PC-3 (cell line): ENCODE data around the gene VDAC1. TPM values are rescaled to one million over a fixed set of nuclear protein-coding genes. Genes with fewer than 3 reads are reported as not detected.
"Not testable (repeated sequence)": the region's sequence is repeated elsewhere in the genome, so short reads cannot be mapped to it uniquely, and the experiment has no call there.

ENCODE experiments used
- ATAC-seq: fragments of 200-7000 bp; cut with Tn5 transposase; 2 replicates; pipeline ENCODE4 v1.9.1; 2020; ENCODE audit warnings: mild to moderate bottlenecking, moderate library complexity
- BruUV-seq: library from RNA; stranded (reverse); fragments of 400-500 nt; replicated peaks from 2 replicates; lab custom pipeline; 2021; lab: Mats Ljungman, UMichigan
- CTCF ChIA-PET: fragments of 300-600 bp; sonication (Branson Sonifier 250); formaldehyde crosslinking; loops from one replicate; lab custom pipeline; 2022; ENCODE audit warnings: antibody characterized with exemption; lab: Charles Lee
- POLR2A ChIA-PET: fragments of 300-600 bp; sonication (Branson Sonifier 250); formaldehyde crosslinking; loops from one replicate; lab custom pipeline; 2022; ENCODE audit warnings: antibody characterized with exemption; ENCODE audit not compliant: unreplicated experiment; lab: Charles Lee
- DNase-seq: peaks from one replicate; pipeline ENCODE4 v3.0.0-alpha.2; 2015
- H2AFZ ChIP-seq: fragments of 300-600 bp; sonication (generic); 2 replicates; pipeline ENCODE4 v1.6.0; 2016; ENCODE audit warnings: antibody characterized with exemption, low read length
- H3F3A ChIP-seq: fragments of 300-600 bp; sonication (generic); one replicate; pipeline ENCODE4 v1.6.0; 2017; ENCODE audit warnings: antibody characterized with exemption, low read length, control low read depth, mild to moderate bottlenecking; ENCODE audit not compliant: unreplicated experiment
- H3K27ac ChIP-seq: fragments of 300-600 bp; sonication (generic); 2 replicates; pipeline ENCODE4 v1.5.1; 2016; ENCODE audit warnings: mild to moderate bottlenecking, low read length
- H3K27me3 ChIP-seq: fragments of 300-600 bp; sonication (generic); 2 replicates; pipeline ENCODE4 v1.6.1; 2016; ENCODE audit warnings: low read length, mixed read lengths
- H3K36me3 ChIP-seq: fragments of 300-600 bp; sonication (generic); 2 replicates; pipeline ENCODE4 v1.6.1; 2016; ENCODE audit warnings: low read depth, mixed run types, low read length, mixed read lengths
- H3K4me1 ChIP-seq: fragments of 300-600 bp; sonication (generic); 2 replicates; pipeline ENCODE4 v1.5.1; 2016; ENCODE audit warnings: low read length; ENCODE audit not compliant: insufficient read depth
- H3K4me2 ChIP-seq: fragments of 300-600 bp; sonication (generic); 2 replicates; pipeline ENCODE4 v1.6.0; 2016; ENCODE audit warnings: low read length
- H3K4me3 ChIP-seq: fragments of 300-600 bp; sonication (generic); 2 replicates; pipeline ENCODE4 v1.5.1; 2016; ENCODE audit warnings: mild to moderate bottlenecking, low read length, mixed read lengths
- H3K79me2 ChIP-seq: fragments of 300-600 bp; sonication (generic); 2 replicates; pipeline ENCODE4 v1.6.1; 2017; ENCODE audit warnings: low read length, mixed read lengths
- H3K9ac ChIP-seq: fragments of 300-600 bp; sonication (generic); 2 replicates; pipeline ENCODE4 v1.6.0; 2016; ENCODE audit warnings: mild to moderate bottlenecking, low read length
- H3K9me2 ChIP-seq: fragments of 300-600 bp; sonication (generic); replicated peaks from 2 replicates; pipeline ENCODE4 v1.6.1; 2016; ENCODE audit warnings: mixed run types, low read length, mixed read lengths
- H3K9me3 ChIP-seq: fragments of 300-600 bp; sonication (generic); 2 replicates; pipeline ENCODE4 v1.6.1; 2016; ENCODE audit warnings: low read length, mixed read lengths
- H4K20me1 ChIP-seq: fragments of 300-600 bp; sonication (generic); 2 replicates; pipeline ENCODE4 v1.6.1; 2016; ENCODE audit warnings: low read length, mixed read lengths
- EZH2 ChIP-seq: fragments of 300-600 bp; sonication (generic); IDR thresholded peaks from one replicate; pipeline ENCODE4 v1.6.1; 2017; ENCODE audit warnings: antibody characterized with exemption, mild to moderate bottlenecking, low read length; ENCODE audit not compliant: unreplicated experiment
- EZH2phosphoT487 ChIP-seq: fragments of 300-600 bp; sonication (generic); IDR thresholded peaks from 2 replicates; pipeline ENCODE4 v1.6.1; 2018; ENCODE audit warnings: mild to moderate bottlenecking, antibody characterized with exemption, low read length, borderline replicate concordance
- intact Hi-C: fragments of 100-400 bp; cut with micrococcal nuclease; formaldehyde crosslinking; loops from 2 replicates; pipeline ENCODE4 v1.9.0; 2023
- total RNA-seq: library from RNA; depleted of rRNA; stranded (reverse); fragments of >200 nt; gene quantifications from 2 replicates; pipeline ENCODE4 v1.2.3, GENCODE V29; 2014
- TF ChIP-seq, protein P1 (sequence below): fragments of 300-600 bp; sonication (generic); conservative IDR thresholded peaks from 2 replicates; pipeline ENCODE4 v1.5.1; 2017; ENCODE audit warnings: antibody characterized with exemption, low read depth, mild to moderate bottlenecking, low read length

The VDAC1 gene
- total RNA-seq, 1 experiment from 2014 or later = 220 TPM

GRCh38 chr5:133957591-133957990 lies 47.2 kb downstream of the VDAC1 start:
- Histone ChIP-seq H3K9ac (no peak overlapping the region), H3K27me3 (no peaks in the 10 kb centered on the region), H4K20me1 (no peaks in the 10 kb centered on the region), H3K4me1 (no peaks in the 10 kb centered on the region), H3F3A (no peaks in the 10 kb centered on the region), H3K36me3 (peaks cover 5% of the 10 kb centered on the region; the same call in 1 of the 2 replicates), H3K9me2 (no peaks in the 10 kb centered on the region), H3K9me3 (no peaks in the 10 kb centered on the region), H2AFZ (no peak overlapping the region), H3K79me2 (peaks cover 15% of the 10 kb centered on the region), H3K4me3 (no peak overlapping the region), H3K4me2 (no peak overlapping the region), H3K27ac (no peak overlapping the region)
- ChIA-PET POLR2A (no interaction called here), CTCF (no interaction called here)
- no peak for TF ChIP-seq EZH2phosphoT487
- TF ChIP-seq, protein P1, sequence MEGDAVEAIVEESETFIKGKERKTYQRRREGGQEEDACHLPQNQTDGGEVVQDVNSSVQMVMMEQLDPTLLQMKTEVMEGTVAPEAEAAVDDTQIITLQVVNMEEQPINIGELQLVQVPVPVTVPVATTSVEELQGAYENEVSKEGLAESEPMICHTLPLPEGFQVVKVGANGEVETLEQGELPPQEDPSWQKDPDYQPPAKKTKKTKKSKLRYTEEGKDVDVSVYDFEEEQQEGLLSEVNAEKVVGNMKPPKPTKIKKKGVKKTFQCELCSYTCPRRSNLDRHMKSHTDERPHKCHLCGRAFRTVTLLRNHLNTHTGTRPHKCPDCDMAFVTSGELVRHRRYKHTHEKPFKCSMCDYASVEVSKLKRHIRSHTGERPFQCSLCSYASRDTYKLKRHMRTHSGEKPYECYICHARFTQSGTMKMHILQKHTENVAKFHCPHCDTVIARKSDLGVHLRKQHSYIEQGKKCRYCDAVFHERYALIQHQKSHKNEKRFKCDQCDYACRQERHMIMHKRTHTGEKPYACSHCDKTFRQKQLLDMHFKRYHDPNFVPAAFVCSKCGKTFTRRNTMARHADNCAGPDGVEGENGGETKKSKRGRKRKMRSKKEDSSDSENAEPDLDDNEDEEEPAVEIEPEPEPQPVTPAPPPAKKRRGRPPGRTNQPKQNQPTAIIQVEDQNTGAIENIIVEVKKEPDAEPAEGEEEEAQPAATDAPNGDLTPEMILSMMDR = no peak
- TF ChIP-seq EZH2 = no peak
- DNase-seq = no peak
- BruUV-seq = no TSS peak
- no peak for ATAC-seq
- intact Hi-C loops = no loop called here

DNA sequence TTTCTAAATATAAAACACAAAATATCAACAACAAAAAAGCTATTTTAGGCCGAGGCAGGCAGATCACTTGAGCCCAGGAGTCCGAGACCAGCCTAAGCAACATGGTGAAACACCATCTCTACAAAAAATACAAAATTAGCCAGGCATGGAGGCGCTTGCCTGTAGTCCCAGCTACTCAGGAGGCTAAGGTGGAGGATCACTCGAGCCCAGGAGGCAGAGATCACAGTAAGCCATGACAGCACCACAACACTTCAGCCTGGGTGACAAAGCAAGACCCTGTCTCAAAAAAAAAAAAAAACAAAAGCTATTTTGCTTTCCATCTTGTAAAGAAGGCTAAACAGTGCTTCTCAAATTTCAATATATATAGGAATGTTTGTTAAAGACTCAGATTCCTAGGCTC lies 47.7 kb downstream of the VDAC1 start:
- H2AFZ ChIP-seq = no peak overlapping the region
- H3K4me3 ChIP-seq = no peak overlapping the region
- no peak for DNase-seq
- no peaks in the 10 kb centered on the region for H4K20me1 ChIP-seq
- H3K9me3 ChIP-seq = no peaks in the 10 kb centered on the region
- ChIA-PET POLR2A (no interaction called here), CTCF (no interaction called here)
- H3K79me2 ChIP-seq = peaks cover 10% of the 10 kb centered on the region
- BruUV-seq = no TSS peak
- TF ChIP-seq, protein P1 = no peak
- no peak for TF ChIP-seq EZH2
- no peak for TF ChIP-seq EZH2phosphoT487
- no peaks in the 10 kb centered on the region for H3K27me3 ChIP-seq
- H3K9ac ChIP-seq = no peak overlapping the region
- H3K27ac ChIP-seq = no peak overlapping the region
- ATAC-seq = no peak
- intact Hi-C loops = no loop called here
- H3K36me3 ChIP-seq = peaks cover 5% of the 10 kb centered on the region; the same call in 1 of the 2 replicates
- H3F3A ChIP-seq = no peaks in the 10 kb centered on the region
- H3K4me2 ChIP-seq = no peak overlapping the region
- H3K4me1 ChIP-seq = no peaks in the 10 kb centered on the region
- no peaks in the 10 kb centered on the region for H3K9me2 ChIP-seq

DNA sequence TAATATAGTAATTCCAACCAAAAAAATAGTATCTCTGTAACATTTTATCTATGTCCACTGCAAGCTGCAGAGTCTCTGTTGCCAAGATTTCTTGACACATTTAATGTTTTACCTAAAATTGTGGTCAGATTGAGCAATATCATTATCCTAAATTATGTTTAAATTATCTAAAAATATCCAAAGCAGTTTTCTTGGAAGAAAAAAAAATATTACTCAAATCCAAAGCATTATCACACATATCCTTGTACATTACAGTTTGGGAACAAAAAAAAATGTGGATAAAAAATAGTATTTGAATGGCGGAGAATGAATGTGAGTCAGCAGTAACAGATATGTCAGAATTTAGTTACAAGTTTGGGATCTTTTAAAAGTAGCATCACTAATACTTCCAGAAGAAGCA lies 48.6 kb downstream of the VDAC1 start:
- not testable (repeated sequence) for BruUV-seq, H3F3A ChIP-seq, H3K27me3 ChIP-seq

More for the DNA sequence above, 48.6 kb downstream of the VDAC1 start:
- H3K4me3 ChIP-seq, H2AFZ ChIP-seq, H3K9me2 ChIP-seq, H3K4me2 ChIP-seq, H3K36me3 ChIP-seq, H3K4me1 ChIP-seq, H3K9ac ChIP-seq, ATAC-seq, H3K79me2 ChIP-seq, H4K20me1 ChIP-seq, POLR2A ChIA-PET, H3K9me3 ChIP-seq, intact Hi-C loops, DNase-seq, H3K27ac ChIP-seq, CTCF ChIA-PET: not testable (repeated sequence)
